GM23338 (cell line): ENCODE measurements around the gene KIAA0232. TPM values are rescaled to one million over a fixed set of nuclear protein-coding genes. Genes with fewer than 3 reads are reported as not detected.

Experiments
- ATAC-seq: fragments of 200-7000 bp; cut with Tn5 transposase; 3 replicates; pipeline ENCODE4 v1.9.1; 2020
- DNase-seq: peaks from one replicate; pipeline ENCODE4 v3.0.0-alpha.2; 2015; ENCODE audit warnings: low spot score
- H2AFZ ChIP-seq: fragments of 200-600 bp; sonication (generic); 2 replicates; pipeline ENCODE4 v1.8.0; 2016; ENCODE audit warnings: antibody characterized with exemption, mild to moderate bottlenecking, moderate library complexity
- H3F3A ChIP-seq: fragments of 200-600 bp; sonication (generic); replicated peaks from 2 replicates; pipeline ENCODE4 v1.8.0; 2017; ENCODE audit warnings: antibody characterized with exemption, mixed run types, low read depth
- H3K27ac ChIP-seq: fragments of 200-600 bp; sonication (generic); 2 replicates; pipeline ENCODE4 v1.6.1; 2016; ENCODE audit warnings: low read depth
- H3K27me3 ChIP-seq: fragments of 200-600 bp; sonication (generic); 2 replicates; pipeline ENCODE4 v1.8.0; 2016; ENCODE audit warnings: mild to moderate bottlenecking, mixed run types, moderate library complexity; ENCODE audit not compliant: insufficient read depth
- H3K36me3 ChIP-seq: fragments of 200-600 bp; sonication (generic); 2 replicates; pipeline ENCODE4 v1.8.0; 2016; ENCODE audit warnings: mild to moderate bottlenecking; ENCODE audit not compliant: insufficient read depth
- H3K4me1 ChIP-seq: fragments of 200-600 bp; sonication (generic); 2 replicates; pipeline ENCODE4 v1.8.0; 2016; ENCODE audit warnings: mild to moderate bottlenecking, moderate library complexity; ENCODE audit not compliant: insufficient read depth
- H3K4me2 ChIP-seq: fragments of 200-600 bp; sonication (generic); 2 replicates; pipeline ENCODE4 v1.7.1; 2017; ENCODE audit warnings: mixed run types
- H3K4me3 ChIP-seq: fragments of 200-600 bp; sonication (generic); 2 replicates; pipeline ENCODE4 v1.6.1; 2016; ENCODE audit warnings: mixed run types
- H3K79me2 ChIP-seq: fragments of 200-600 bp; sonication (generic); replicated peaks from 2 replicates; pipeline ENCODE4 v1.8.0; 2017; ENCODE audit warnings: mild to moderate bottlenecking; ENCODE audit not compliant: insufficient read depth
- H3K9me2 ChIP-seq: fragments of 200-600 bp; sonication (generic); 2 replicates; pipeline ENCODE4 v1.8.0; 2017; ENCODE audit not compliant: insufficient read depth
- H4K20me1 ChIP-seq: fragments of 200-600 bp; sonication (generic); replicated peaks from 2 replicates; pipeline ENCODE4 v1.8.0; 2017; ENCODE audit warnings: mild to moderate bottlenecking; ENCODE audit not compliant: insufficient read depth
- H3K27ac Mint-ChIP-seq: 2 replicates; pipeline ENCODE4 v1.8.0; 2020; ENCODE audit warnings: inconsistent platforms, mild to moderate bottlenecking, moderate library complexity, mixed read lengths
- H3K27me3 Mint-ChIP-seq: 3 replicates; pipeline ENCODE4 v1.8.0; 2022; ENCODE audit warnings: low read depth, mild to moderate bottlenecking, moderate library complexity, mixed read lengths, inconsistent platforms; ENCODE audit not compliant: insufficient read depth, poor library complexity
- H3K36me3 Mint-ChIP-seq: 3 replicates; pipeline ENCODE4 v1.8.0; 2021; ENCODE audit warnings: low read depth, mild to moderate bottlenecking, inconsistent platforms, moderate library complexity, mixed read lengths
- H3K4me1 Mint-ChIP-seq: 3 replicates; pipeline ENCODE4 v1.8.0; 2020; ENCODE audit warnings: mild to moderate bottlenecking, inconsistent platforms, mixed read lengths
- H3K4me3 Mint-ChIP-seq: 3 replicates; pipeline ENCODE4 v1.8.0; 2021; ENCODE audit warnings: moderate library complexity, mild to moderate bottlenecking, inconsistent platforms, mixed read lengths
- H3K9me3 Mint-ChIP-seq: 3 replicates; pipeline ENCODE4 v1.8.0; 2020; ENCODE audit warnings: moderate library complexity, mild to moderate bottlenecking, inconsistent platforms, mixed read lengths
- CREB1 ChIP-seq: fragments of 250-450 bp; sonication (Bioruptor Pico); IDR thresholded peaks from 2 replicates; pipeline ENCODE4 v1.5.0; 2020; ENCODE audit warnings: low read depth, mild to moderate bottlenecking, moderate library complexity
- CTCF ChIP-seq, 2 experiments: fragments of 200-600 bp in 1 of 2; sonication (generic) in 1 of 2; conservative IDR thresholded peaks; 2 replicates each; pipeline versions ENCODE4 v1.5.1 to v1.6.1; 2016 to 2017; ENCODE audit warnings: antibody characterized with exemption in 2 of 2, low read depth in 2 of 2, mild to moderate bottlenecking in 2 of 2, moderate library complexity in 1 of 2
- EZH2 ChIP-seq: fragments of 200-600 bp; sonication (generic); IDR thresholded peaks from one replicate; pipeline ENCODE4 v1.8.0; 2017; ENCODE audit warnings: antibody characterized with exemption, mild to moderate bottlenecking, low read depth; ENCODE audit not compliant: unreplicated experiment
- EZH2phosphoT487 ChIP-seq: fragments of 200-600 bp; sonication (generic); IDR thresholded peaks from one replicate; pipeline ENCODE4 v1.8.1; 2018; ENCODE audit warnings: antibody characterized with exemption; ENCODE audit not compliant: unreplicated experiment
- JUNB ChIP-seq: IDR thresholded peaks from one replicate; pipeline ENCODE4 v1.6.1; 2016; ENCODE audit warnings: antibody characterized with exemption; ENCODE audit not compliant: unreplicated experiment
- NANOG ChIP-seq: IDR thresholded peaks from 2 replicates; pipeline ENCODE4 v1.6.1; 2016; ENCODE audit warnings: antibody characterized with exemption, borderline replicate concordance
- POLR2AphosphoS5 ChIP-seq: IDR thresholded peaks from 2 replicates; pipeline ENCODE4 v1.6.1; 2016; ENCODE audit warnings: antibody characterized with exemption, low read depth
- ZNF114 ChIP-seq: fragments of 250-450 bp; sonication (Bioruptor Pico); IDR thresholded peaks from 2 replicates; pipeline ENCODE4 v1.5.0; 2020; ENCODE audit warnings: mild to moderate bottlenecking, moderate library complexity
- ZNF331 ChIP-seq: fragments of 250-450 bp; sonication (Bioruptor Pico); IDR thresholded peaks from 2 replicates; pipeline ENCODE4 v1.5.0; 2020; ENCODE audit warnings: low read depth, mild to moderate bottlenecking, moderate library complexity
- polyA plus RNA-seq: library from polyadenylated mRNA; unstranded; fragments of >200 nt; fragmentation: Nextera tagmentation; extraction: Ambion mirVana; gene quantifications from 2 replicates; pipeline ENCODE4 v1.2.1, GENCODE V29; 2016
- total RNA-seq: library from RNA; depleted of rRNA; stranded (reverse); fragments of >200 nt; shearing (Covaris generic); gene quantifications from 2 replicates; pipeline ENCODE4 v1.2.3, GENCODE V29; 2014
- TF ChIP-seq, protein P1 (sequence below): IDR thresholded peaks from 2 replicates; pipeline ENCODE4 v1.6.1; 2016; ENCODE audit warnings: antibody characterized with exemption
- TF ChIP-seq, protein P2 (sequence below): IDR thresholded peaks from one replicate; pipeline ENCODE4 v1.6.1; 2018; ENCODE audit warnings: antibody characterized with exemption; ENCODE audit not compliant: unreplicated experiment

KIAA0232 gene
- total and polyA plus RNA-seq, 2 experiments from 2014 or later, result 14.3 to 34.9 TPM

- no peak for TF ChIP-seq JUNB
- TF ChIP-seq ZNF114, result no peak
- TF ChIP-seq, protein P1, sequence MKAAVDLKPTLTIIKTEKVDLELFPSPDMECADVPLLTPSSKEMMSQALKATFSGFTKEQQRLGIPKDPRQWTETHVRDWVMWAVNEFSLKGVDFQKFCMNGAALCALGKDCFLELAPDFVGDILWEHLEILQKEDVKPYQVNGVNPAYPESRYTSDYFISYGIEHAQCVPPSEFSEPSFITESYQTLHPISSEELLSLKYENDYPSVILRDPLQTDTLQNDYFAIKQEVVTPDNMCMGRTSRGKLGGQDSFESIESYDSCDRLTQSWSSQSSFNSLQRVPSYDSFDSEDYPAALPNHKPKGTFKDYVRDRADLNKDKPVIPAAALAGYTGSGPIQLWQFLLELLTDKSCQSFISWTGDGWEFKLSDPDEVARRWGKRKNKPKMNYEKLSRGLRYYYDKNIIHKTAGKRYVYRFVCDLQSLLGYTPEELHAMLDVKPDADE, result no peak
Measured at GRCh38 chr4:6826781-6827508, 44.4 kb downstream of the KIAA0232 start (continued).

- Mint-ChIP-seq H3K36me3 (peaks cover 43% of the 10 kb centered on the region; the same call in 2 of the 3 replicates), H3K27me3 (peaks cover 2% of the 10 kb centered on the region), H3K9me3 (no peaks in the 10 kb centered on the region)
Measured at GRCh38 chr4:6829086-6829485, 46.6 kb downstream of the KIAA0232 start.

DNA sequence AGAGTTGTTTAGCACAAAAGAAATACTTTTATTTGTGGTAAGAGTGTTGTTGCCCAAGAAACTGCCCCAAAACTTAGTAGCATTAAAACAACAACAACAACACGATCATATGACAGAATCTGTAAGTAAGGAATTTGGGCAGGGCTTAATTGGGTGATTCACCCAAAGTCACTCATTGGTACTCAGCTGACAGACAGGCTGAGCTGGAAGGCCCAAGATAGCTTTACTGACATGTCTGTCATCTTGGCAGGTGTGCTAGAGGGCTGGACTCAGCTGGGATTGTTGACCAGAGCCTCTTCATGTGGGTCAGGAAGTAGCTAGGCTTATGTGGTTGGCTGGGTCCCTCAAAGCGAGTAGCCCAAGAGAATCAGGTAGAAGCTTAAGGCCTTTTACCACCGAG is 52.3 kb downstream of the KIAA0232 start:
- ATAC-seq, result no peak
- Mint-ChIP-seq H3K9me3 (peaks cover 12% of the 10 kb centered on the region), H3K4me3 (no peak overlapping the region), H3K36me3 (peaks cover 61% of the 10 kb centered on the region), H3K4me1 (peaks cover 12% of the 10 kb centered on the region), H3K27me3 (peaks cover 5% of the 10 kb centered on the region), H3K27ac (no peak overlapping the region)
- Histone ChIP-seq H3K36me3 (peaks cover 15% of the 10 kb centered on the region; the same call in 1 of the 2 replicates), H3K27me3 (no peaks in the 10 kb centered on the region), H3K9me2 (0 out of 2 replicates have a peak, but pooled peaks cover 5% of the 10 kb centered on the region), H3K27ac (no peak overlapping the region), H4K20me1 (peaks cover 12% of the 10 kb centered on the region), H3K79me2 (peaks cover 48% of the 10 kb centered on the region), H3F3A (no peaks in the 10 kb centered on the region), H3K4me1 (peaks cover 13% of the 10 kb centered on the region; the same call in 1 of the 2 replicates), H3K4me2 (no peak overlapping the region), H2AFZ (no peak overlapping the region), H3K4me3 (no peak overlapping the region)
- no peak for DNase-seq
- TF ChIP-seq CTCF (conservative IDR thresholded peaks at IDR 0.05; ENCODE audit: low read depth in 2 of 2) (no peak), ZNF114 (no peak), EZH2phosphoT487 (no peak), NANOG (no peak), ZNF331 (CRISPR knock-in tag) (no peak), CREB1 (no peak), POLR2AphosphoS5 (no peak), JUNB (no peak), EZH2 (no peak)
- TF ChIP-seq, protein P2, sequence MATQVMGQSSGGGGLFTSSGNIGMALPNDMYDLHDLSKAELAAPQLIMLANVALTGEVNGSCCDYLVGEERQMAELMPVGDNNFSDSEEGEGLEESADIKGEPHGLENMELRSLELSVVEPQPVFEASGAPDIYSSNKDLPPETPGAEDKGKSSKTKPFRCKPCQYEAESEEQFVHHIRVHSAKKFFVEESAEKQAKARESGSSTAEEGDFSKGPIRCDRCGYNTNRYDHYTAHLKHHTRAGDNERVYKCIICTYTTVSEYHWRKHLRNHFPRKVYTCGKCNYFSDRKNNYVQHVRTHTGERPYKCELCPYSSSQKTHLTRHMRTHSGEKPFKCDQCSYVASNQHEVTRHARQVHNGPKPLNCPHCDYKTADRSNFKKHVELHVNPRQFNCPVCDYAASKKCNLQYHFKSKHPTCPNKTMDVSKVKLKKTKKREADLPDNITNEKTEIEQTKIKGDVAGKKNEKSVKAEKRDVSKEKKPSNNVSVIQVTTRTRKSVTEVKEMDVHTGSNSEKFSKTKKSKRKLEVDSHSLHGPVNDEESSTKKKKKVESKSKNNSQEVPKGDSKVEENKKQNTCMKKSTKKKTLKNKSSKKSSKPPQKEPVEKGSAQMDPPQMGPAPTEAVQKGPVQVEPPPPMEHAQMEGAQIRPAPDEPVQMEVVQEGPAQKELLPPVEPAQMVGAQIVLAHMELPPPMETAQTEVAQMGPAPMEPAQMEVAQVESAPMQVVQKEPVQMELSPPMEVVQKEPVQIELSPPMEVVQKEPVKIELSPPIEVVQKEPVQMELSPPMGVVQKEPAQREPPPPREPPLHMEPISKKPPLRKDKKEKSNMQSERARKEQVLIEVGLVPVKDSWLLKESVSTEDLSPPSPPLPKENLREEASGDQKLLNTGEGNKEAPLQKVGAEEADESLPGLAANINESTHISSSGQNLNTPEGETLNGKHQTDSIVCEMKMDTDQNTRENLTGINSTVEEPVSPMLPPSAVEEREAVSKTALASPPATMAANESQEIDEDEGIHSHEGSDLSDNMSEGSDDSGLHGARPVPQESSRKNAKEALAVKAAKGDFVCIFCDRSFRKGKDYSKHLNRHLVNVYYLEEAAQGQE, result no peak

More at GRCh38 chr4:6829086-6829485, 46.6 kb downstream of the KIAA0232 start:
- Histone ChIP-seq H3K27me3 (no peaks in the 10 kb centered on the region), H3K4me2 (no peak overlapping the region), H3F3A (no peaks in the 10 kb centered on the region), H4K20me1 (peaks cover 30% of the 10 kb centered on the region), H3K27ac (no peak overlapping the region), H2AFZ (no peak overlapping the region), H3K36me3 (peaks cover 14% of the 10 kb centered on the region; the same call in 1 of the 2 replicates), H3K79me2 (peaks cover 48% of the 10 kb centered on the region), H3K9me2 (no peaks in the 10 kb centered on the region), H3K4me1 (0 out of 2 replicates have a peak, but pooled peaks cover 7% of the 10 kb centered on the region), H3K4me3 (no peak overlapping the region)
- ATAC-seq (no peak), DNase-seq (no peak)
- no peak for TF ChIP-seq CREB1
- TF ChIP-seq EZH2phosphoT487, result no peak
- Mint-ChIP-seq H3K27ac (no peak overlapping the region), H3K4me1 (peaks cover 5% of the 10 kb centered on the region; the same call in 1 of the 3 replicates), H3K4me3 (no peak overlapping the region)
